Neutrophil (primary cell): ENCODE data around the gene CYBA.

Experiments used
- H3K27ac ChIP-seq: fragments of 200-600 bp; sonication (generic); 2 replicates; pipeline ENCODE4 v1.5.1; 2016; ENCODE audit warnings: mild to moderate bottlenecking, moderate library complexity
- H3K27me3 ChIP-seq: fragments of 200-600 bp; sonication (generic); 2 replicates; pipeline ENCODE4 v1.6.0; 2016; ENCODE audit warnings: mild to moderate bottlenecking
- H3K36me3 ChIP-seq: fragments of 200-600 bp; sonication (generic); 2 replicates; pipeline ENCODE4 v1.5.1; 2017
- H3K4me1 ChIP-seq, 2 experiments: fragments of 200-600 bp in 1 of 2; sonication (generic) in 1 of 2; 1 replicate in 1 of 2; 2 replicates in 1 of 2; pipeline versions ENCODE4 v1.5.1 to v1.6.1; 2013 to 2016; ENCODE audit warnings: low read depth in 1 of 2, low read length in 1 of 2, mild to moderate bottlenecking in 1 of 2, moderate library complexity in 1 of 2; ENCODE audit not compliant: control insufficient read depth in 1 of 2, insufficient read depth in 1 of 2
- H3K4me3 ChIP-seq, 2 experiments: fragments of 200-600 bp in 1 of 2; sonication (generic) in 1 of 2; 1 replicate in 1 of 2; 2 replicates in 1 of 2; pipeline ENCODE4 v1.5.1; 2013 to 2016; ENCODE audit warnings: low read depth in 1 of 2, low read length in 1 of 2, mild to moderate bottlenecking in 1 of 2, moderate library complexity in 1 of 2
- H3K9me3 ChIP-seq: fragments of 200-600 bp; sonication (generic); 2 replicates; pipeline ENCODE4 v1.5.1; 2016
- TF ChIP-seq, protein P1 (sequence below): fragments of 200-600 bp; sonication (generic); IDR thresholded peaks from 2 replicates; pipeline ENCODE4 v1.5.1; 2016; ENCODE audit warnings: antibody characterized with exemption

Gene CYBA

DNA sequence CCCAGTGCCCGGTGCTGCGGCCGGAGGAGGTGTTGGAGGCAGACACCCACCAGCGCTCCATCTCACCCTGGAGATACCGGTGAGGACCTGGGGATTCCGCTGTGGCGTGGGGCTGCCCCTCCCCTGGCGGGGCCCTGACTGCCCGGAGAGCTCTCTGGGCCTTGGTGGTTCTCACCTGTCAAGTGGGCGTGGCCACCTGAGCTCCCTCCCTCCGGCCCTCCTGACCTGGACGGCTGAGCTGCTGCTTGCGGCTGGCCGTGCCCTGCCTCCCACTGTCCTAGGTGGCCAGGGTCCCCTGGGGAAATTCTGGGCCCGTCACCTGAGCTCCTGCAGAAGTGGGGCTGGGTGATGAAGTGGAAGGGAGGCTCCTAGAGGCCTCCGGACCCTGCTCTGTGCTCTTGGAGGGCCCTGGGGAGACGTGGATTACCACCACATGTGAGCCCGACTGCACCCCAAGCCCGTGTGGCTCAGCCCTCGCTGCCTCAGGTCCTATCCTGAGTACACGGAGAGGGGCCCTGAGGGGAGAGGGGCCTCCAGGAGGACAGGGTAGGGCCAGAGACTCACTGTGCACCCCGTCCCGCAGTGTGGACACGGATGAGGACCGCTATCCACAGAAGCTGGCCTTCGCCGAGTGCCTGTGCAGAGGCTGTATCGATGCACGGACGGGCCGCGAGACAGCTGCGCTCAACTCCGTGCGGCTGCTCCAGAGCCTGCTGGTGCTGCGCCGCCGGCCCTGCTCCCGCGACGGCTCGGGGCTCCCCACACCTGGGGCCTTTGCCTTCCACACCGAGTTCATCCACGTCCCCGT is 11.4 kb downstream of the CYBA start:
- Histone ChIP-seq H3K36me3 (peaks cover 27% of the 10 kb centered on the region), H3K9me3 (no peaks in the 10 kb centered on the region), H3K4me1 (peaks cover 19 to 25% of the 10 kb centered on the region in 2 experiments), H3K27ac (no peak overlapping the region), H3K27me3 (peaks cover 67% of the 10 kb centered on the region), H3K4me3 (no peak overlapping the region)
- TF ChIP-seq, protein P1, sequence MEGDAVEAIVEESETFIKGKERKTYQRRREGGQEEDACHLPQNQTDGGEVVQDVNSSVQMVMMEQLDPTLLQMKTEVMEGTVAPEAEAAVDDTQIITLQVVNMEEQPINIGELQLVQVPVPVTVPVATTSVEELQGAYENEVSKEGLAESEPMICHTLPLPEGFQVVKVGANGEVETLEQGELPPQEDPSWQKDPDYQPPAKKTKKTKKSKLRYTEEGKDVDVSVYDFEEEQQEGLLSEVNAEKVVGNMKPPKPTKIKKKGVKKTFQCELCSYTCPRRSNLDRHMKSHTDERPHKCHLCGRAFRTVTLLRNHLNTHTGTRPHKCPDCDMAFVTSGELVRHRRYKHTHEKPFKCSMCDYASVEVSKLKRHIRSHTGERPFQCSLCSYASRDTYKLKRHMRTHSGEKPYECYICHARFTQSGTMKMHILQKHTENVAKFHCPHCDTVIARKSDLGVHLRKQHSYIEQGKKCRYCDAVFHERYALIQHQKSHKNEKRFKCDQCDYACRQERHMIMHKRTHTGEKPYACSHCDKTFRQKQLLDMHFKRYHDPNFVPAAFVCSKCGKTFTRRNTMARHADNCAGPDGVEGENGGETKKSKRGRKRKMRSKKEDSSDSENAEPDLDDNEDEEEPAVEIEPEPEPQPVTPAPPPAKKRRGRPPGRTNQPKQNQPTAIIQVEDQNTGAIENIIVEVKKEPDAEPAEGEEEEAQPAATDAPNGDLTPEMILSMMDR = no peak

DNA sequence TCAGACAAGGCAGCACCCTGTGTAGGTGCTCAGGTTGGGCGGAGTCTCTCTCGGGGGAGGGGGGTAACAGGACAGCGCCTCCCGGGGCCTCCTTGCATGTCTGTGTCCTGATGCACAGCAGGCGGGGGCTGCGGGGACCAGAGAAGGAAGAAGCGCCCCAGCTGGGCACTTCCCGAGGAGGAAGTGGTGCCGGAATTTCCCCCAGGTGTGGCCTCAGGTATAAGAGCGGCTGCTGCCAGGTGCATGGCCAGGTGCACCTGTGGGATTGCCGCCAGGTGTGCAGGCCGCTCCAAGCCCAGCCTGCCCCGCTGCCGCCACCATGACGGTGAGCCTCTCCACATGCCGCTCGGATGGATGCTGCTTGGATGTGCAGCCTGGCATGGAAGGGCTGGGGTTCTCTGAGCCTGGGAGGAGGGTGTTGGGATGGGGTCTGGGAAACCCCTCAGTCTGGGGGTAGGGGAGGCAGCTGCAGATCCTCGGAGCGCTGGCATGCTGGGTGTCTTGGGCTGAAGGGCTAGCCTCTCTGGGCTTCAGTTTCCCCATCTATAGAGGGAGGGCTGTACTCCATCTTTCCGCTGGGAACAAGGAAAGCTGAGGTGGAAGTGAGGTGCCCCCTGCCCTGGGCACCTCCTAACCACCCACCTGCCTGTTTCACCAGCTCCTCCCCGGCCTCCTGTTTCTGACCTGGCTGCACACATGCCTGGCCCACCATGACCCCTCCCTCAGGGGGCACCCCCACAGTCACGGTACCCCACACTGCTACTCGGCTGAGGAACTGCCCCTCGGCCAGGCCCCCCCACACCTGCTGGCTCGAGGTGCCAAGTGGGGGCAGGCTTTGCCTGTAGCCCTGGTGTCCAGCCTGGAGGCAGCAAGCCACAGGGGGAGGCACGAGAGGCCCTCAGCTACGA is 12.3 kb downstream of the CYBA start, which contains the start of gene IL17C:
IL17C (plus strand) TSS at position 250 of the 908 bp plus-strand sequence; CDS start at position 320, 70 bp downstream.
- no peak within 1 kb of the TSS for H3K27ac ChIP-seq
- peaks cover 28 to 34% of the 10 kb centered on the region in 2 experiments for H3K4me1 ChIP-seq
- peaks cover 18% of the 10 kb centered on the region for H3K36me3 ChIP-seq
- H3K4me3 ChIP-seq = no peak within 1 kb of the TSS
- H3K9me3 ChIP-seq = no peaks in the 10 kb centered on the region
- H3K27me3 ChIP-seq = peaks cover 74% of the 10 kb centered on the region
- TF ChIP-seq, protein P1 = no peak

DNA sequence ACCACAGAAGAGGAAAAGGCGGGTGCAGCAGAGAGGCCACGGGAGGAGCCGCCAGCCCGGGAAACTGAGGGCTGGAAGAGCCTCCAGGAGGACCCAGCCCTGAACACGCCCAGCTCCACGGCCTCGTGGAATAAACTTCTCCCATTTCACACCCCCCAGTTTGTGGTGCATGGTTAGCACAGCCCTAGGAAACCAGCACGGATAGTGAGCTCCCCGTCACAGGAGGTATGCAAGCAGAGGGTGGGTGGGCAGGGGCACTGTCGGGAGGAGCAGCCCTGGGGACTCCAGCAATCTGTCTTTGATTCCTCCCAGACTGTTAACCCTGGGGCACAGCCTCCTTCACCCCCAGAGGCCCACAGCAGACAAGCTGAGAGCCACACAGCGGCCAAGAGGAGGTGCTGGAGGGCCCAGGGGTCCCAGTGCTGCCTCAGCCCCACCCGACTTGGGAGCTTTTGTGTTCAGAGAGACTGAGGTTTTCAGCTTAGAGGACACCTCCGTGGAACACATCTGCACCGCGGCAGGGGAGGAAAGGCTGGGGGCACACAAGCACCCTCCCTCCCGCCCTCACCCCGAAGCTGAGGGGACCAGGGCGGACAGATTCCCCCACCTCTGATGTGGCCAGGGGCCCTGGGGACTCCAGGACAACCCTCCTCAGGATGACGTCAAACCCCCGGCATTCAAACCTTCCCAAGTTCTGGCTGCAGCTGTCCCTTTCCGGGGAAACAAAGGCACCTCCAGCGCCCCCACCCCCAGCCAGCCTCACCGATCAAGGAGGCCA is 14.2 kb downstream of the CYBA start:
- peaks cover 74% of the 10 kb centered on the region for H3K27me3 ChIP-seq
- TF ChIP-seq, protein P1 = no peak
- H3K9me3 ChIP-seq = no peaks in the 10 kb centered on the region

DNA sequence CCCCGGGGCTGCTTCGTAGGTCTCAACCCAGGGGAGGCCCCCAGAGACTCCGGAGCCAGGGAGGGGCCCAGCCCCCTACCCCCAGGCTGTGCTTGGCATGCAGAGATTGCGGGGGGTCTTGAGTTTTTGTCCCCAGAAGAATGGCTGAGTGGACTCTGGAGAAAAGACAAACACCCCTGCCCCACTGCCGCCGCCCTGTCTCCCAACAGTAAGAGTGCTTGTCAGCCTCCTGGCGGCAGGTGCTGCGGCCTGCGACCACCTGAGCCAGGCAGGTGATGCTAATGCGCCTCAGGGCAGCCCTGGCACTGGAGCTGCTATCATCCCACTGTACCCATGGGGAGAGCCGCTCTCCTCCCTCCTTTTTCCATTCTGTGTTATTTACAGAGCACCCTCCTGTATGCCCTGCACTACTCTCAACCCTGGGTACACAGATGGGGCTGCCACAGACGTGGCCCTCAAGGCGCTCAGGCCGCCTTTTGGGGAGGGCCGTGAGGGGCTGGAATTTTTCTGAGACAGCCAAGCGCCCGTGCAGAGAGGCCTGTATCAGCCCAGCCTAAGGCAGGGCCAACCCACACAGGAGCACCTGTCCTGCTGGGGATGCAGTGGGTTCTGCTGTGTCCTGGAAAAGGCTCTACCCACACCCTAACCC is 15.1 kb downstream of the CYBA start:
- Histone ChIP-seq H3K4me3 (no peak overlapping the region), H3K36me3 (peaks cover 19% of the 10 kb centered on the region), H3K27me3 (peaks cover 71% of the 10 kb centered on the region), H3K4me1 (peaks cover 28 to 34% of the 10 kb centered on the region in 2 experiments), H3K27ac (no peak overlapping the region), H3K9me3 (no peaks in the 10 kb centered on the region)
- TF ChIP-seq, protein P1 = no peak

More for the DNA sequence above, 14.2 kb downstream of the CYBA start:
- Histone ChIP-seq H3K27ac (no peak overlapping the region), H3K36me3 (peaks cover 10% of the 10 kb centered on the region), H3K4me1 (peaks cover 28 to 34% of the 10 kb centered on the region in 2 experiments), H3K4me3 (no peak overlapping the region)
